ENCODE data around the gene GABARAPL1. TPM values are rescaled to one million over a fixed set of nuclear protein-coding genes. Genes with fewer than 3 reads are reported as not detected.
"Not testable (repeated sequence)": the region's sequence is repeated elsewhere in the genome, so short reads cannot be mapped to it uniquely, and the experiment has no call there.

GABARAPL1 gene
- total RNA-seq, result 76.9 and 88.2 TPM in 2 replicates

- DNase-seq, result peak; percentile 88
These were observed at the start of gene GABARAPL1 for GRCh38 chr12:10212739-10213131. Gene GABARAPL1 (plus strand): TSS chr12:10212877. CDS start chr12:10213130, 253 bp downstream.

- no peak for DNase-seq
These were observed 49.6 kb upstream of the GABARAPL1 start for GRCh38 chr12:10163084-10163483.

GRCh38 chr12:10165421-10165820 lies 47.3 kb upstream of the GABARAPL1 start:
- DNase-seq, result no peak

GRCh38 chr12:10167599-10167998 lies 45.1 kb upstream of the GABARAPL1 start:
- DNase-seq, result no peak

- no peak for DNase-seq
These were observed 43.6 kb upstream of the GABARAPL1 start for GRCh38 chr12:10169104-10169503.

GRCh38 chr12:10170216-10170615 lies 42.5 kb upstream of the GABARAPL1 start:
- no peak for DNase-seq

GRCh38 chr12:10171973-10172728 lies 40.5 kb upstream of the GABARAPL1 start, which contains the start of gene OLR1:
Gene OLR1 (minus strand): TSS chr12:10172132. CDS start chr12:10172077, 55 bp downstream.
- DNase-seq, result no peak

GRCh38 chr12:10174986-10175614 lies 37.6 kb upstream of the GABARAPL1 start:
- no peak for DNase-seq

GRCh38 chr12:10175846-10176636 lies 36.6 kb upstream of the GABARAPL1 start:
- no peak for DNase-seq

- no peak for DNase-seq
These were observed 33.9 kb upstream of the GABARAPL1 start, which contains the start of gene TMEM52B for GRCh38 chr12:10178821-10179220. Gene TMEM52B (plus strand): TSS chr12:10179032. CDS start chr12:10179575, 543 bp downstream.

GRCh38 chr12:10179776-10180181 lies 32.9 kb upstream of the GABARAPL1 start:
- DNase-seq, result no peak

GRCh38 chr12:10182354-10183049 lies 30.2 kb upstream of the GABARAPL1 start:
- DNase-seq, result no peak

GRCh38 chr12:10184261-10184843 lies 28.3 kb upstream of the GABARAPL1 start:
- no peak for DNase-seq

GRCh38 chr12:10186299-10186698 lies 26.4 kb upstream of the GABARAPL1 start:
- no peak for DNase-seq

- DNase-seq, result not testable (repeated sequence)
These were observed 25.7 kb upstream of the GABARAPL1 start for GRCh38 chr12:10186958-10187357.

GRCh38 chr12:10189653-10190052 lies 23.0 kb upstream of the GABARAPL1 start:
- no peak for DNase-seq

- DNase-seq, result peak; percentile 78
These were observed 21.9 kb upstream of the GABARAPL1 start for GRCh38 chr12:10190558-10191388.

GRCh38 chr12:10191865-10192264 lies 20.8 kb upstream of the GABARAPL1 start:
- peak; percentile 31 for DNase-seq

- DNase-seq, result no peak
These were observed 18.5 kb upstream of the GABARAPL1 start for GRCh38 chr12:10194160-10194670.

- no peak for DNase-seq
These were observed 16.5 kb upstream of the GABARAPL1 start for GRCh38 chr12:10196210-10196609.

- no peak for DNase-seq
These were observed 14.8 kb upstream of the GABARAPL1 start for GRCh38 chr12:10197879-10198278.
